GM18907 (cell line): Measurements from ENCODE around the gene MBNL1.
A peak's percentile ranks its signal among the peaks of the same experiment; 100 is the strongest.

Experiments
- ATAC-seq: cut with Tn5 transposase; IDR thresholded peaks from one replicate; pipeline ENCODE4 v1.9.1; 2021; ENCODE audit warnings: mild to moderate bottlenecking, moderate library complexity; ENCODE audit not compliant: unreplicated experiment

MBNL1 gene, protein sequence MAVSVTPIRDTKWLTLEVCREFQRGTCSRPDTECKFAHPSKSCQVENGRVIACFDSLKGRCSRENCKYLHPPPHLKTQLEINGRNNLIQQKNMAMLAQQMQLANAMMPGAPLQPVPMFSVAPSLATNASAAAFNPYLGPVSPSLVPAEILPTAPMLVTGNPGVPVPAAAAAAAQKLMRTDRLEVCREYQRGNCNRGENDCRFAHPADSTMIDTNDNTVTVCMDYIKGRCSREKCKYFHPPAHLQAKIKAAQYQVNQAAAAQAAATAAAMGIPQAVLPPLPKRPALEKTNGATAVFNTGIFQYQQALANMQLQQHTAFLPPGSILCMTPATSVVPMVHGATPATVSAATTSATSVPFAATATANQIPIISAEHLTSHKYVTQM

DNA sequence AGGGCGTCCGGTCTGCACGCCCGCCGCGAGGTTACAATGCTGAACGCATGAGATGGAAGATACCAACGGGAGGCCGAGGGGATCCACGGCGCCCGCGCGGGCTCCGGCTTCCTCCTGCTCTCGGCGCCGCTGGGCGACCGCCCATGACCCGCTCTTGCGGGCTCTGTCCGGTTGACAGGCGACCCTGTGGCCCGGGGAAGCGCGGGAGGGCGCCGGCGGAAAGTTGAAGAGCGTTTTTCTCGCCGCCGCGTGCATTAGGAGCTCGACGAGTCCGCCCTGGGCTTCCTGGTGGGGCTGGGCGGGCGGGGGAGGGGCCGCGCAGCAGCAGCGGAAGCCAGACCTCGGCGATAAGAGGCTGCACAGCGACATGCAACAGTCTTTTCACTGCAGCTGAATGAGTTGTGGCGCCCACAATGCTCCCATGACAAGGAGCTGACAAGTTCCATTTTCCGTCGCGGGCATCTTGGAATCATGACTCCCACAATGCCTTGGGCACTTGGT lies at the start of gene MBNL1:
TSS of gene MBNL1 (plus strand) at position 375 of the 501 bp plus-strand sequence. CDS start 31,265 bp downstream, outside the sequence.
- ATAC-seq = peak; percentile 71

- ATAC-seq = no peak
Observed at GRCh38 chr3:152219216-152219615, 49.5 kb upstream of the MBNL1 start.

DNA sequence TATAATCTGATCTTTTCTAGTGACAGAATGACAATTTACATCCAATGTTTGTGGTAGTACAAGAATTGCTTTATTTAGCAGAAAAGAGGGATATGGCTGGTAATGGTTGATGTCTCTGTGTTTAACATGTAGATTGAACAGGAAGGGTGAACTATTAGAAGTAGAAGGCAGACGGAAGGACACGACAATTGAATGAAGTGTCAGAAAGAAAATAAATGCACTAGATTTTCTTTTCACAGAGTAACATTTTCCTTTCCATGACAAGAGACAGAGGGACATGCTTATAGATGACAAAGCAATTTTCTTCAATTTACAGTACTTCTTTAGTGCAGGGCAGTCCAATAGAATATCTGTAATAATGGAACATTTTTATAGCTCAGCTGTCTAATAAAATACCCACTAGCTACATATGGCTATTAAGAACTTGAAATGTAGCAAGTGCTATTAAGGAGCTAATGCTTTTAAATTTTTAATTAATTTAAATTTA lies 48.9 kb upstream of the MBNL1 start:
- ATAC-seq = no peak

DNA sequence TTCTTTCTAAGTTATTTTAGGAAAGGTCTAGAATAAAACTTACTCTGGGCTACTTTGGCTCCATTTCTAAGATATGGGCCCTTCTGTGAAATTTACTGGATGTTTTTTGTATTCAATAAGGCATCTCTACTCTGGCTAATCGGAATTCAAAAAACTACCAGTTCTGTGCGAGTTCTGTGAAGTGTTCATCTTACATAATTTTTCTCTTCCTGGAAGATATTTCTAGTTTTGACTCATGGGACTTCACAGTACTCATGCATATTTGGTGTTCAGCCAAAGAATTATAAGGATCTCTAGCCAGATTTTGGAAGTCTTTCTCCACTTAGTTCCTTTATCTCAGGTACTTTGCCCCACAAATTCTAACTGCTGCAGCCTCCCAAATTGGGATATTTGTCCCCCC lies 46.4 kb upstream of the MBNL1 start:
- ATAC-seq = no peak

DNA sequence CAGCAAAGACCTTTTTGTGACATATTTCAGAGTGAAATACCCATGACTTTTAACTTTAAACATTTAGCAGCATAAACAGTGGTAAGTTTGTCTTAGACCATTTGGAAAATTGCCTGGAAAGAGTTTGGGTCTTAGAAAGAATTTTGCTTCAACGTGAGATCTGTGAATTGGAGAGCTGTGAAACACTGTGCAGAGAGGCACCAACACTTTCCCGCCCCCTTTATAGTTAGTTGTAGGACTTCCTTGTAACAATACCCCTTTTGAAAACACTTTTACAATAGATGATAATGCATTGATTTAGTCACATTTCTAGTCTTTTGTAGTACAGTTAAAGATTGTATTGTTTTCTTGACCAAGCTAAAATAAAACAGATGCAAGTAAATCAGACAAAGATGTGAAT lies 43.5 kb upstream of the MBNL1 start:
- ATAC-seq = no peak

DNA sequence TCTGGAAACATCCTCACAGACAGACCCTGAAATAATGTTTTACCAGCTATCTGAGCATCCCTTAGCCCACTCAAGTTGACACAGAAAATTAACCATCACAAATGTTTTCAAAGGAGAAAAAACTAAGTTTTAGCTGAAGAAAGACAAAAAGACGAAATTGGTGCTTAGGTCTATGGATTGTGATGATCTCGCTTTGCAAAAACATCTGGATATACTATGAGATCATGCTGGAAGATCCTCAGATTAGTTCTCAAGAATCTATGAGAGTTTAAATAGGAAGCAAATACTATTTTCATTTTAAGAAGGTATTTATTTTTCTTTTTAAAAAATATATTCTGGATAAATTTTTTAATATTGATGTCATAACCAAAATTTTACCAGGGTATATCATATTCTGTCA lies 42.6 kb upstream of the MBNL1 start:
- ATAC-seq = no peak

- no peak for ATAC-seq
Observed at GRCh38 chr3:152227027-152227426, 41.7 kb upstream of the MBNL1 start.

DNA sequence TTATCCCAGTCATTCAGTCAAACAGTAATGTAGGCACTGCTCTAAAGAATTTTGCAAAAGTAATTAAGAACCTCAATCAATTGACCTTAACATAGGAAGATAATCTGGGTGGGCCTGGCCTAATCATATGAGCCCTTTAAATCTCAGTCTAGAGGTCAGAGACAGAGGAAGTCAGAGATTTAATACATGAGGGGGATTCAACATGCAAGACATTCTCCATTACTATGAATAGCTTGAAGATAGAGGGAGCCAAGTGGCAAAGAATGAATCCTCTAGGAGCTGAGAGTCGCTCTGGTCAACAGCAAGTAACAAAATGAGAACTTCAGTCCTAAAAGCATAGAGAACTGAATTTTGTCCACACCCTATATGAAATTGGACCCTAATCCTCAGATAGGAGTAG lies 39.0 kb upstream of the MBNL1 start:
- no peak for ATAC-seq

- no peak for ATAC-seq
Observed at GRCh38 chr3:152230370-152230769, 38.4 kb upstream of the MBNL1 start.

DNA sequence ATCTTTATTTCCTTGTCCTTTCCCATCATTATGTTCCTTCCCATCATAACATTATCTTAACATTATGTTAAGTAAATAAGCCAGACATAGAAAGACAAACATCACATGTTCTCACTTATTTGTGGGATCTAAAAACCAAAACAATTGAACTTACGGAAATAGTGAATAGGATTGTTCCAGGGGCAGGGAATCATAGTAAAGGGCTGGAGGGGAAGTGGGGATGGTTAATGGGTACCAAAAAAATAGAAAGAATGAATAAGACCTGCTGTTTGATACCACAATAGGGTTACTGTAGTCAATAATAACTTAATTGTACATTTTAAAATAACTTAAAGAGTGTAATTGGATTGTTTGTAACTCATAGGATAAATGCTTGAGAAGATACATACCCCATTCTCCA lies 36.7 kb upstream of the MBNL1 start:
- no peak for ATAC-seq

DNA sequence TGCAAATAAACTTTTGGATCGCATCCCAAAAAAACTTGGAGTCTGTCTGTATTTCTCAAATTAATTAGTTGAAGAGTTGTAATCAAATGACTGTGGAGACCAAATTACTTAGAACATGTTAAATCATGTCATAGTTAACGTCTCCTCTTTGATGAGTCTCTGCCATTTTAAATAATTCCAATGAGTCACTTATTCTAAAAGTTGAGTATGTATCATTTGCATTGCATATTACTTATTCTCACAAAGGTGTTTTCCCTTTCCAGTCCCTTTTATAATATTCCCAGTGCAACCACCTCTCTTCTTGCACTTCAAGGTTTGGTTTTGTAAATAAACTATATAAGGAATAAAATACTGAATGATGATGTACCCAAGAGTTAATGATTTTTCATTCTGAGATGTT lies 36.0 kb upstream of the MBNL1 start:
- no peak for ATAC-seq

- ATAC-seq = no peak
Observed at GRCh38 chr3:152234657-152235375, 33.9 kb upstream of the MBNL1 start.

GRCh38 chr3:152235709-152236298 lies 32.9 kb upstream of the MBNL1 start:
- ATAC-seq = peak; percentile 61

GRCh38 chr3:152236716-152237115 lies 32.0 kb upstream of the MBNL1 start:
- ATAC-seq = no peak

DNA sequence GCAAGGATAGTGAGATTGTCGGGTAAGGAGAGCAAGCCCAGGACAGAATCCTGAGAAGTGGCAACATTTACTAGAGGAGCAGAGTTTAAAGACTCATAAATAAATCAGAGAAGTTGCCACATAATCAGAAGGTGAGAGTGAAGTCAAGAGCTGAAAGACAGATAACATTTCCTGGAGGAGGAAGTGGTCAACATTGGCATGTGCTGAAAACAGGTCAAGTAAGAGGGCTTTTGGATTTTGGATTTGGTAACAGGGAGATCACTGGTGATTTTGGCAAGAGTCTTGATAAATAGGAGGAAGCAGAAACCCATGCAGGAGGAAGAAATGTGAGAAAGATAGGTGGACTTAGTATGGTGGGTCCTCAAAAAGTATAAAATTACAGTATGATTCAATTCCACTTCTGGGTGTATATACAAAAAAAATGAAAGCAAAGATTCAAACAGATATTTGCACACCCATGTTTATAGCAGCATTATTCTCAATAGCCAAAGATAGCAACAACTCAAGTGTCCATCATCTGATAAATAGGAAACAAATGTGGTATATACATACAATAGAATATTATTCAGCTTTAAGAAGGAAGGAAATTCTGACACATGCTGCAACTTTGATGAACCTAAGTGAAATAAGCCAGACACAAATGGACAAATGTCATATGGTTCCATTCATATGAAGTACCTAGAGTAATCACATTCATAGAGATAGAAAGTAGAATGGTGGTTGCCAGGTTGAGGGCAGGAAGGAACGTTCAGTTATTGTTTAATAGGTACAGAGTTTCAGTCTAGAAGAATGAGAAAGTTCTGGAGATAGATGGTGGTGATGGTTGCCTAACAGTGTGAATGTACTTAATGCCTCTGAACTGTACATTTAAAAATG lies 27.3 kb upstream of the MBNL1 start:
- ATAC-seq = peak; percentile 75

GRCh38 chr3:152243301-152243711 lies 25.4 kb upstream of the MBNL1 start:
- peak; percentile 63 for ATAC-seq

DNA sequence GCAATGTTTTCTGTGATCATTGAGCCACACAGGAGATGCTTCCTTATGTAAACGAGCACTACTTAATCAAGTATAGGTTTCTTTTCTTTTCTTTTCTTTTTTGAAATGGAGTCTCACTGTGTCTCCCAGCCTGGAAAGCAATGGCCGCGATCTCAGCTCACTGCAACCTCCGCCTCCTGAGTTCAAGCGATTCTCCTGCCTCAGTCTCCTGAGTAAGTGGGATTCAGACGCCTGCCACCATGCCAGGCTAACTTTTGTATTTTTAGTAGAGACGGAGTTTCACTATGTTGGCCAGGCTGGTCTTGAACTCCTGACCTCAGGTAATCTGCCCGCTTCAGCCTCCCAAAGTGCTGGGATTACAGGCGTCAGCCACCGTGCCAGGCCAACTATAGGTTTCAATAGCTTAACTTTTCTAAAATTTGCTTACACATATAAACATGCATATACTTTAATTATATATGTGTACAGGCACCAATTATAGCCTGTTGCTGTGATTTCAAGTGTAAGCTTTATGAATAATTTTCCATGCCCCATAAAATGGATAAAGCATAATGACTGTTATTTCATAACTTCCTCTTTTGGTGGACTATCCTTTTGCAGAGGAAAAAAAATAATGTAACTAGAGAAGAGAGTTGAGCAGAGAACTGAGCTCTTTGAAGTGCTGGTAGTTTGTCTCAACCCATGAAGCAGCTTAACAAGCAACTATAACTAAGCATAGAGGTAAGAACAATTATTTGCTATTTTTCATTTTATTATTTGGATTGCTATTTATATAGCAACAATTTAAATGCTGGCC lies 24.8 kb upstream of the MBNL1 start:
- peak; percentile 29 for ATAC-seq

- no peak for ATAC-seq
Observed at GRCh38 chr3:152244517-152244888, 24.2 kb upstream of the MBNL1 start.

- ATAC-seq = no peak
Observed at GRCh38 chr3:152245498-152246170, 23.1 kb upstream of the MBNL1 start.
